ENCODE results near the gene FTO.

Gene FTO

DNA sequence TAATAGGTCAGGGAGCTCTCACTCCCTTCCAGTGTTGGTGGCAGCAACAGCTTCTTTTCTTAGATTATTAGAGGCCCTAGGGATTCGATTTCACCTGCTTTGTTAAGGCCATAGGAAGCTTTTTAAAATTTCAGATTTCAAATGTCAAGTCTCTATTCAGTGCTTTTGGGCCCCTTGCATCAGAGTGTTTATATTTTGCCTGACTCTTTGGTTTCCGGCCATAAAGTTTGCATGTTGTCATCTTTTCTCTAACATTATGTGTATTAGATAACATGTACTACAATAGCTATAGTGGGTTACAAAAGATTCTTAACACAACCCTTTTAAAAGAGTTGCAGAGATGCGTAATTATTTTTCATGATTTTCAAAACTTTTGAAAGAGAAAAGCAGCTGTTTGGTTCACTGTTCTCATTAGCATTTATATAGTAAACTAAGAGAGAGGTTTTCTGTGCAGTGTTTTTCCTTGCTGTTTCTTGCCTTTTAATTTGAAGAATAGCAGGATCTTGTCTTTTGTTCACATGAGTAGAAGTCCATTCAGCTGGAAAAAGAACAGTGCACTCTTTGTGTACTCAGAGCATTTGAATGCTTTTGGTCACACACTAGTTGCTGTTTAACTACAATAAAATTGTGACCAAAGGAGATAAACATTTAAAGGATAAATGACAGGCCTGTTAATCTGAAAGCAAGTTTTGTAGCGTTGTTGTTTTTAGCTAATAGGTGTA is 52.5 kb downstream of the FTO start:
- DNase-seq = no peak

- no peak for DNase-seq
These were observed 54.1 kb downstream of the FTO start for GRCh38 chr16:53757971-53758609.

- no peak for DNase-seq
These were observed 58.2 kb downstream of the FTO start for GRCh38 chr16:53761962-53762703.

- no peak for DNase-seq
These were observed 62.5 kb downstream of the FTO start for GRCh38 chr16:53766304-53767016.

DNA sequence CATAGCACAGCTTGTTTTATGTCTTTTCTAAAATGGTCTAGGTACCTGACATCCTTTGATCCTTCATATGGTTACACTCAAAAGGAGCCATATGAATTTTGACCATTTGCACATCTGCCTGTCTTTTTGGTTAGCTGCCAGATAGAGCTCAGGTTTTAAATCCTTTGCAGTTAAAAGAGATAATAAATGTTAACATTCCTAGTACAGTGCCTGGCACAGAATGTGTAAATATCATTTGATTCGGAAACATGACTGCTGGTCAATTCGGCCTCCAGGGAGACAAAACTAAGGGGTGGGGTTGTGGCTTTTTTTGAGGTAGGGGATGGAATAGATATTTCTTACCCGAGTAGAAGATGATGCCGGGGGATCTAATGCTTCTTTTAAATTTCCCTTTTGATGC is 64.2 kb downstream of the FTO start:
- DNase-seq = peak; percentile 44

DNA sequence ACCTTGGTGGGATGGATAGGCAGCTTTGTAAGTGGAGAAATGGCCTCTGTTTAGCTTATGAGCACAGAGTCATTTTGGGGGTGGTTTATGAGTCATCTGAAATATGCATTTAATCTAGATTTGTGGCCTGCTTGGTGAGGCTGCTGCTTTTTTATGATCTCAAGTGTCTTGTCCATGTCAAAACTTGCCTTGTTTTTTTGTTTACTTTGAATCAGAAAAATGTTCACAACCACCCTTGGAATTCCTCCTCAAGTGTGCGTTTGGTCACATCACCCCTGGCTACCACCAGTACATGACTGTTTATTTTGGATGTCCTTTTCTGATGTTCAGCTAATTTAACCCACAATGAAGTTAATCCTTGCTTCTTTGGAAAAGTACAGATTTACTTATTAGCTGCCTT is 64.6 kb downstream of the FTO start:
- DNase-seq = peak; percentile 91

GRCh38 chr16:53769185-53769584 is 65.2 kb downstream of the FTO start:
- no peak for DNase-seq

DNA sequence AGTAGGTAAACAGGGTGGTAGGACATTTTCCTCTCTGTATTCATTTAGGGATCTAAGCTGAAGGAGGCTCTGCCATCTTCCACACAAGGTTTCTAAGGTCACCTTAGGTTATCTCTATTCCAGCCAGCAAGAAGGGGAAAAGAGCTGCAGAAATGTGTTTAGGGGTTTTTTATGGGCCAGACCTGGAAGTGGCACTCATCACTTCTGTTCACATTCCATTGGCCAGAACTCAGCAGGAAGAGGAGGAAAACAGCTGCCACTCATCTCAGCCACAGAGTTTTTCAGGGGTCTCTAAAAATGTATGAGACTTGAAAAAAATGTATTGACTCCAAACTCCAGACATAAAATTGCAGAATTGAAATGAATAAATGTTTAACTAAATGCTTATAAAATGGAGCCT is 65.8 kb downstream of the FTO start:
- DNase-seq = no peak

GRCh38 chr16:53770641-53771040 is 66.7 kb downstream of the FTO start:
- DNase-seq = no peak

- DNase-seq = no peak
These were observed 67.9 kb downstream of the FTO start for GRCh38 chr16:53771655-53772497.

GRCh38 chr16:53773150-53773846 is 69.3 kb downstream of the FTO start:
- DNase-seq = peak; percentile 73

GRCh38 chr16:53773881-53774280 is 69.9 kb downstream of the FTO start:
- no peak for DNase-seq

GRCh38 chr16:53775106-53775820 is 71.3 kb downstream of the FTO start:
- no peak for DNase-seq

GRCh38 chr16:53775821-53776431 is 72.0 kb downstream of the FTO start:
- DNase-seq = peak; percentile 92

- no peak for DNase-seq
These were observed 75.2 kb downstream of the FTO start for GRCh38 chr16:53779186-53779585.

DNA sequence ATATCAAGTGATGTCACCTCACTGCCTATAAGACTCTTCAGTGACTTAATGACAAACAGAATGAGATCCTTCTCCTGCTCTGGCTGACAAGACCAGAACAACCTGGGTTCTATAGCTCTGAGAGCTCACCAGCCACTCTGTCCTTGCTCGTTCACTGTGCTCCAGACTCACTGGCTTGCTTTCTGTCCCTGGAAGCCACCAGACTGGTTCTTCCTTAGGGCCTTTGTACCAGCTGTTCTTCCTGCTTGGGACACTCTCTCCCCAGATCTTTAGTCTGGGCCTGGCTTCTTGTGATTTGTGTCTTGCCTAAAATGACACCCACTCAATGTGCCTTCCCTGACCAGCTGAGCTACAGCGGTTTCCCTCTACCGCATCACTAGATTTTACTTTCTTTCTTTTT is 76.1 kb downstream of the FTO start:
- no peak for DNase-seq

- peak; percentile 60 for DNase-seq
These were observed 77.2 kb downstream of the FTO start for GRCh38 chr16:53781023-53781605.

- DNase-seq = no peak
These were observed 78.2 kb downstream of the FTO start for GRCh38 chr16:53782148-53782547.

DNA sequence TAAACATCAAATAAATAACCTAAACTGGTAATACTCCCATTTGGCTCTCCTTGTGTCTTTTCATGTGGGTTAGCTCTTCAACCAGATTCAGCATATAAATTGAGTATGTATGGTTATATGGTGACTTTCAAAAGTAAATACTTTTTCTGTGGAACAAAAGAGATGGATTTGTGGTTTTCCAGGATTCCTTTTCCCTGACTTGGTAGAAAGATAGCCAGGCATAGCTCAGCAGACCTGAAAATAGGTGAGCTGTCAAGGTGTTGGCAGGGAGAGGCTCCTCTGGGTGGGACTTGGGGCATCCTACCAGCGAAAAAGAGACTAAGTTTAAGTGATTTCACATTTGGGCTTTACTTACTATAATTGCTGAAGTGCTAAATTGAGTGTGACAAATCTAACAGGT is 80.3 kb downstream of the FTO start:
- no peak for DNase-seq

- DNase-seq = no peak
These were observed 81.1 kb downstream of the FTO start for GRCh38 chr16:53785044-53785443.

Data from HCEC 1CT (cell line).